HEK293 (cell line): ENCODE data around the gene ZDHHC6.

ENCODE experiments used
- AEBP2 ChIP-seq: fragments of 450-650 bp; formaldehyde crosslinking; IDR thresholded peaks from 2 replicates; pipeline ENCODE4 v1.5.1; 2016; ENCODE audit warnings: missing biosample characterization, missing genetic modification characterization, borderline replicate concordance
- BCL11B ChIP-seq: fragments of 450-650 bp; formaldehyde crosslinking; IDR thresholded peaks from 2 replicates; pipeline ENCODE4 v1.5.1; 2016; ENCODE audit warnings: low read depth, missing biosample characterization, missing genetic modification characterization
- HOXC10 ChIP-seq: sonication (generic); formaldehyde crosslinking; IDR thresholded peaks from 2 replicates; pipeline ENCODE4 v1.8.1; 2023; ENCODE audit warnings: mild to moderate bottlenecking, missing genetic modification reagents
- KLF10 ChIP-seq: fragments of 450-650 bp; IDR thresholded peaks from 2 replicates; pipeline ENCODE4 v1.5.1; 2018; ENCODE audit warnings: missing biosample characterization, mild to moderate bottlenecking, missing genetic modification characterization
- KLF16 ChIP-seq: fragments of 450-650 bp; formaldehyde crosslinking; IDR thresholded peaks from 2 replicates; pipeline ENCODE4 v1.5.1; 2017; ENCODE audit warnings: missing biosample characterization, missing genetic modification characterization
- OSR2 ChIP-seq: fragments of 450-650 bp; formaldehyde crosslinking; IDR thresholded peaks from 2 replicates; pipeline ENCODE4 v1.5.1; 2016; ENCODE audit warnings: missing biosample characterization, missing genetic modification characterization
- PBX3 ChIP-seq: sonication (generic); formaldehyde crosslinking; IDR thresholded peaks from 2 replicates; pipeline ENCODE4 v1.8.1; 2022; ENCODE audit warnings: mild to moderate bottlenecking, moderate library complexity, missing genetic modification reagents
- PRDM1 ChIP-seq: fragments of 450-650 bp; formaldehyde crosslinking; IDR thresholded peaks from 2 replicates; pipeline ENCODE4; 2016; ENCODE audit warnings: missing biosample characterization, missing genetic modification characterization
- PRDM6 ChIP-seq: fragments of 450-650 bp; formaldehyde crosslinking; IDR thresholded peaks from 2 replicates; pipeline ENCODE4 v1.5.1; 2017; ENCODE audit warnings: missing biosample characterization, missing genetic modification characterization
- REPIN1 ChIP-seq: fragments of 450-650 bp; formaldehyde crosslinking; IDR thresholded peaks from 2 replicates; pipeline ENCODE4 v1.5.1; 2017; ENCODE audit warnings: missing biosample characterization, missing genetic modification characterization, low read depth
- SETDB1 ChIP-seq: IDR thresholded peaks from one replicate; pipeline ENCODE4 v1.6.1; 2017; ENCODE audit warnings: mild to moderate bottlenecking, low read length, moderate library complexity, mixed read lengths; ENCODE audit not compliant: insufficient read length
- YY2 ChIP-seq: fragments of 450-650 bp; formaldehyde crosslinking; IDR thresholded peaks from 2 replicates; pipeline ENCODE4 v1.5.1; 2016; ENCODE audit warnings: missing biosample characterization, missing genetic modification characterization
- ZBTB20 ChIP-seq: fragments of 450-650 bp; formaldehyde crosslinking; IDR thresholded peaks from 2 replicates; pipeline ENCODE4 v1.5.1; 2016; ENCODE audit warnings: missing biosample characterization, missing genetic modification characterization
- ZBTB6 ChIP-seq: fragments of 450-650 bp; formaldehyde crosslinking; IDR thresholded peaks from 2 replicates; pipeline ENCODE4 v1.5.1; 2017; ENCODE audit warnings: missing biosample characterization, missing genetic modification characterization
- ZNF114 ChIP-seq: fragments of 450-650 bp; formaldehyde crosslinking; IDR thresholded peaks from 2 replicates; pipeline ENCODE4 v1.5.0; 2017; ENCODE audit warnings: missing biosample characterization, missing genetic modification characterization
- ZNF132 ChIP-seq: fragments of 450-650 bp; formaldehyde crosslinking; IDR thresholded peaks from 2 replicates; pipeline ENCODE4 v1.5.1; 2017; ENCODE audit warnings: missing biosample characterization, missing genetic modification characterization, borderline replicate concordance
- ZNF274 ChIP-seq, 2 experiments: fragments of 200-500 bp in 1 of 2; fragments of 450-650 bp in 1 of 2; sonication (Bioruptor generic) in 1 of 2; formaldehyde crosslinking in 1 of 2; IDR thresholded peaks; 2 replicates each; pipeline versions ENCODE4 v1.5.1 to v1.6.1; 2014 to 2016; ENCODE audit warnings: borderline replicate concordance in 1 of 2, inconsistent platforms in 1 of 2, low read length in 1 of 2, missing biosample characterization in 1 of 2, missing genetic modification characterization in 1 of 2
- ZNF354C ChIP-seq: fragments of 450-650 bp; formaldehyde crosslinking; IDR thresholded peaks from 2 replicates; pipeline ENCODE4 v1.5.1; 2016; ENCODE audit warnings: missing biosample characterization, missing genetic modification characterization, low read depth, borderline replicate concordance
- ZNF391 ChIP-seq: fragments of 450-650 bp; formaldehyde crosslinking; IDR thresholded peaks from 2 replicates; pipeline ENCODE4 v1.5.1; 2016; ENCODE audit warnings: low read depth, missing biosample characterization, missing genetic modification characterization, borderline replicate concordance
- ZNF416 ChIP-seq: fragments of 450-650 bp; formaldehyde crosslinking; IDR thresholded peaks from 2 replicates; pipeline ENCODE4 v1.5.1; 2016; ENCODE audit warnings: missing biosample characterization, missing genetic modification characterization
- ZNF449 ChIP-seq: fragments of 450-650 bp; formaldehyde crosslinking; IDR thresholded peaks from 2 replicates; pipeline ENCODE4 v1.5.1; 2017; ENCODE audit warnings: missing biosample characterization, mild to moderate bottlenecking, missing genetic modification characterization, moderate library complexity
- ZNF624 ChIP-seq: fragments of 450-650 bp; formaldehyde crosslinking; IDR thresholded peaks from 2 replicates; pipeline ENCODE4 v1.5.1; 2017; ENCODE audit warnings: missing biosample characterization, missing genetic modification characterization
- ZNF626 ChIP-seq: fragments of 450-650 bp; sonication (Bioruptor Pico); formaldehyde crosslinking; IDR thresholded peaks from 2 replicates; pipeline ENCODE4 v1.5.1; 2018; ENCODE audit warnings: missing biosample characterization, missing genetic modification characterization, inconsistent platforms
- ZNF645 ChIP-seq: fragments of 450-650 bp; formaldehyde crosslinking; IDR thresholded peaks from 2 replicates; pipeline ENCODE4; 2016; ENCODE audit warnings: missing biosample characterization, missing genetic modification characterization
- ZNF664 ChIP-seq: fragments of 450-650 bp; formaldehyde crosslinking; IDR thresholded peaks from 2 replicates; pipeline ENCODE4 v1.5.1; 2016; ENCODE audit warnings: missing biosample characterization, missing genetic modification characterization
- ZSCAN23 ChIP-seq: fragments of 450-650 bp; formaldehyde crosslinking; IDR thresholded peaks from 2 replicates; pipeline ENCODE4 v1.5.1; 2016; ENCODE audit warnings: missing biosample characterization, missing genetic modification characterization
- ZSCAN30 ChIP-seq: fragments of 450-650 bp; IDR thresholded peaks from 2 replicates; pipeline ENCODE4 v1.5.1; 2018; ENCODE audit warnings: missing biosample characterization, mild to moderate bottlenecking, missing genetic modification characterization, moderate library complexity

ZDHHC6 gene

GRCh38 chr10:112446855-112447619, at the start of gene ZDHHC6, which contains the start of gene VTI1A (continued):
- no peak for TF ChIP-seq ZNF274 (IDR thresholded peaks at IDR 0.05; ENCODE audit: low read length)
- TF ChIP-seq ZNF274 (tag by site-specific recombination; IDR thresholded peaks at IDR 0.05; ENCODE audit: borderline replicate concordance), result no peak
- TF ChIP-seq PRDM1 (tag by site-specific recombination), result 0 out of 2 replicates have a peak, but pooled peaks have one; percentile 4
- no peak for TF ChIP-seq SETDB1
- TF ChIP-seq ZSCAN30 (tag by site-specific recombination), result no peak
- TF ChIP-seq KLF10 (tag by site-specific recombination), result peak; percentile 72
- TF ChIP-seq YY2 (tag by site-specific recombination), result 0 out of 2 replicates have a peak, but pooled peaks have one; percentile 23
- peak; percentile 33; the same call in 1 of the 2 replicates for TF ChIP-seq PBX3
- peak; percentile 76 for TF ChIP-seq KLF16 (tag by site-specific recombination)
- TF ChIP-seq AEBP2 (tag by site-specific recombination), result no peak
- no peak for TF ChIP-seq ZNF114 (tag by site-specific recombination)
- peak; percentile 68; the same call in 1 of the 2 replicates for TF ChIP-seq ZNF664 (tag by site-specific recombination)
- peak; percentile 99 for TF ChIP-seq ZBTB20 (tag by site-specific recombination)
- TF ChIP-seq OSR2, result peak; percentile 40; the same call in 1 of the 2 replicates
- no peak for TF ChIP-seq ZNF132 (tag by site-specific recombination)
- no peak for TF ChIP-seq REPIN1 (tag by site-specific recombination)
- TF ChIP-seq ZNF626, result 0 out of 2 replicates have a peak, but pooled peaks have one; percentile 64
- peak; percentile 87; the same call in 1 of the 2 replicates for TF ChIP-seq ZNF391
- TF ChIP-seq ZBTB6, result 0 out of 2 replicates have a peak, but pooled peaks have one; percentile 42
- no peak; the same call in 1 of the 2 replicates for TF ChIP-seq ZNF449 (tag by site-specific recombination)
- no peak for TF ChIP-seq ZNF416
- 0 out of 2 replicates have a peak, but pooled peaks have one; percentile 24 for TF ChIP-seq ZNF624 (tag by site-specific recombination)
- TF ChIP-seq ZNF645 (tag by site-specific recombination), result no peak
- TF ChIP-seq PRDM6 (tag by site-specific recombination), result no peak
- no peak for TF ChIP-seq HOXC10 (CRISPR knock-in tag)
- no peak for TF ChIP-seq ZNF354C (tag by site-specific recombination)
- 0 out of 2 replicates have a peak, but pooled peaks have one; percentile 57 for TF ChIP-seq ZSCAN23 (tag by site-specific recombination)
- TF ChIP-seq BCL11B (tag by site-specific recombination), result no peak
- TF ChIP-seq, all 188 proteins: peak for 76
